Liver (tissue), 9 donors: ENCODE data around the gene PPP1R16B. TPM values are rescaled to one million over a fixed set of nuclear protein-coding genes. Genes with fewer than 3 reads are reported as not detected.
A peak's percentile ranks its signal among the peaks of the same experiment; 100 is the strongest.

Experiments used
- DNase-seq: peaks from one replicate; pipeline ENCODE4 v3.0.0-alpha.2; 2017; ENCODE audit warnings: low spot score
- H3K27ac ChIP-seq, 2 donors: one replicate each; pipeline ENCODE4 v1.7.0; 2013; ENCODE audit warnings: inconsistent platforms in 2 of 2, low read length in 2 of 2, control low read depth in 1 of 2, low read depth in 1 of 2, mild to moderate bottlenecking in 1 of 2
- H3K27me3 ChIP-seq, 4 donors: one replicate each; pipeline versions ENCODE4 v1.6.1 to v1.7.0; 2013; ENCODE audit warnings: low read length in 3 of 4, inconsistent platforms in 1 of 4, mild to moderate bottlenecking in 1 of 4, moderate library complexity in 1 of 4; ENCODE audit not compliant: control insufficient read depth in 4 of 4, insufficient read depth in 4 of 4
- H3K36me3 ChIP-seq, 4 donors: one replicate each; pipeline versions ENCODE4 v1.6.1 to v1.7.0; 2013; ENCODE audit warnings: low read length in 3 of 4, mild to moderate bottlenecking in 3 of 4, low read depth in 1 of 4, moderate library complexity in 1 of 4; ENCODE audit not compliant: control insufficient read depth in 4 of 4, insufficient read depth in 3 of 4
- H3K4me1 ChIP-seq, 4 donors: one replicate each; pipeline versions ENCODE4 v1.6.1 to v1.7.0; 2013; ENCODE audit warnings: low read length in 3 of 4, mild to moderate bottlenecking in 3 of 4, moderate library complexity in 1 of 4; ENCODE audit not compliant: control insufficient read depth in 4 of 4, insufficient read depth in 4 of 4
- H3K4me3 ChIP-seq, 3 donors: one replicate each; pipeline versions ENCODE4 v1.6.1 to v1.7.0; 2013; ENCODE audit warnings: low read length in 3 of 3, control low read depth in 1 of 3, low read depth in 1 of 3, mild to moderate bottlenecking in 1 of 3
- H3K9ac ChIP-seq, 2 donors: one replicate each; pipeline ENCODE4 v1.7.0; 2013; ENCODE audit warnings: low read length in 2 of 2, mild to moderate bottlenecking in 2 of 2, moderate library complexity in 2 of 2, control low read depth in 1 of 2, low read depth in 1 of 2
- H3K9me3 ChIP-seq, 4 donors: one replicate each; pipeline versions ENCODE4 v1.6.1 to v1.7.0; 2013; ENCODE audit warnings: low read length in 3 of 4; ENCODE audit not compliant: control insufficient read depth in 4 of 4
- FOXA2 ChIP-seq: IDR thresholded peaks from 2 replicates; pipeline ENCODE4 v1.6.1; 2016; ENCODE audit warnings: antibody characterized with exemption
- GABPA ChIP-seq, 2 donors: IDR thresholded peaks in 1 of 2; conservative IDR thresholded peaks in 1 of 2; 2 replicates each; pipeline ENCODE4 v1.6.1; 2016; ENCODE audit warnings: antibody characterized with exemption in 2 of 2, mild to moderate bottlenecking in 1 of 2, moderate library complexity in 1 of 2
- HNF4G ChIP-seq: IDR thresholded peaks from 2 replicates; pipeline ENCODE4 v1.6.1; 2016; ENCODE audit warnings: antibody characterized with exemption
- JUND ChIP-seq, 2 donors: IDR thresholded peaks; 2 replicates each; pipeline ENCODE4 v1.6.1; 2016; ENCODE audit warnings: antibody characterized with exemption in 2 of 2
- RAD21 ChIP-seq, 2 donors: IDR thresholded peaks; 2 replicates each; pipeline ENCODE4 v1.6.1; 2016; ENCODE audit warnings: antibody characterized with exemption in 2 of 2, mild to moderate bottlenecking in 2 of 2
- RXRA ChIP-seq, 2 donors: IDR thresholded peaks; 2 replicates each; pipeline ENCODE4 v1.6.1; 2017 to 2018; ENCODE audit warnings: antibody characterized with exemption in 2 of 2, mild to moderate bottlenecking in 1 of 2
- SP1 ChIP-seq: IDR thresholded peaks from 2 replicates; pipeline ENCODE4 v1.6.1; 2018; ENCODE audit warnings: antibody characterized with exemption, mild to moderate bottlenecking
- TAF1 ChIP-seq: conservative IDR thresholded peaks from 2 replicates; pipeline ENCODE4 v1.6.1; 2016; ENCODE audit warnings: antibody characterized with exemption, mild to moderate bottlenecking
- YY1 ChIP-seq: IDR thresholded peaks from 2 replicates; pipeline ENCODE4 v1.6.1; 2016; ENCODE audit warnings: antibody characterized with exemption, mild to moderate bottlenecking
- WGBS: extraction: QIAGEN DNeasy Blood & Tissue Kit; methylation state at CpG from one replicate; pipeline ENCODE4 v1.1.7; 2013; 5-methylcytosine and 5-hydroxymethylcytosine counted together
- polyA plus RNA-seq, 2 donors: library from polyadenylated mRNA; stranded (reverse) in 1 of 2; unstranded in 1 of 2; fragments of 200-250 nt in 1 of 2; fragments of >200 nt in 1 of 2; fragmentation: Nextera tagmentation in 1 of 2; extraction: Ambion mirVana in 1 of 2; gene quantifications; one replicate each; pipeline versions ENCODE4 v1.2.1 to v1.2.3, GENCODE V29; 2013 to 2015
- total RNA-seq, 2 donors: library from RNA; depleted of rRNA; stranded (reverse); fragments of >200 nt; gene quantifications; one replicate each; pipeline ENCODE4 v1.2.3, GENCODE V29; 2014
- TF ChIP-seq, protein P1 (sequence below): IDR thresholded peaks from 2 replicates; pipeline ENCODE4 v1.6.1; 2016; ENCODE audit warnings: antibody characterized with exemption
- TF ChIP-seq, protein P2 (sequence below): fragments of 150-350 bp; IDR thresholded peaks from 2 replicates; pipeline ENCODE4 v1.5.1; 2017; ENCODE audit warnings: improper control_type of control experiment, low read depth, low read length; ENCODE audit not compliant: missing input control
- TF ChIP-seq, protein P3 (sequence below): IDR thresholded peaks from 2 replicates; pipeline ENCODE4 v1.6.1; 2016; ENCODE audit warnings: antibody characterized with exemption
- TF ChIP-seq, protein P4 (sequence below): IDR thresholded peaks from 2 replicates; pipeline ENCODE4 v1.6.1; 2016; ENCODE audit warnings: antibody characterized with exemption
- TF ChIP-seq, protein P5 (sequence below): IDR thresholded peaks from 2 replicates; pipeline ENCODE4 v1.6.1; 2016; ENCODE audit warnings: antibody characterized with exemption, mild to moderate bottlenecking
- donor health status: healthy.
- donor health status: healthy.
- donor health status: healthy.
- donor health status: healthy.
- donor health status: healthy.

Gene PPP1R16B
- total and polyA plus RNA-seq, 4 donors, result 0.84 to 5.7 (median 1.2) TPM

DNA sequence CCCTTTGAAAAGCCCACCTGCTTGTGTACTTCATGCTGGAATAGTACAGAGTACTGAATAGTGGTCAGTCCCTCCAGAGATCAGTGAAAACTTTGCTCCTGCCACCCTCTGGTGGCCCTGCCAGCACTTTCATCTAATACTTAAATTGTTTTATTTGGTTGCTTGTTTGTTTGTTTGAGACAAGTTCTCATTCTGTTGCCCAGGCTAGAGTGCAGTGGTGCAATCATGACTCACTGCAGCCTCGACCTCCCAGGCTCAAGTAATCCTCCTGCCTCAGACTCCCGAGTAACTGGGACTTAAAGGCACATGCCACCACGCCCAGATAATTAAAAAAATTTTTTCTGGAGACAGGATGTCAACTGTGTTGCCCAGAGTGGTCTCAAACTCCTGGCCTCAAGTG lies 129.8 kb downstream of the PPP1R16B start:
- no peaks in the 10 kb centered on the region for H3K36me3 ChIP-seq
- no peaks in the 10 kb centered on the region for H3K4me1 ChIP-seq
- H3K27me3 ChIP-seq, result no peaks in the 10 kb centered on the region
- no peak for DNase-seq
- no peak overlapping the region for H3K9ac ChIP-seq
- H3K4me3 ChIP-seq, result no peak overlapping the region
- no peaks in the 10 kb centered on the region for H3K9me3 ChIP-seq
- TF ChIP-seq, protein P1, sequence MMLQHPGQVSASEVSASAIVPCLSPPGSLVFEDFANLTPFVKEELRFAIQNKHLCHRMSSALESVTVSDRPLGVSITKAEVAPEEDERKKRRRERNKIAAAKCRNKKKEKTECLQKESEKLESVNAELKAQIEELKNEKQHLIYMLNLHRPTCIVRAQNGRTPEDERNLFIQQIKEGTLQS, result peak; percentile 36
- TF ChIP-seq RAD21 (IDR thresholded peaks at IDR 0.05), result peak; percentile 56 to 67
- peak in 1 of 2 donors; percentile 42 for TF ChIP-seq JUND (IDR thresholded peaks at IDR 0.05)
- TF ChIP-seq, protein P2, sequence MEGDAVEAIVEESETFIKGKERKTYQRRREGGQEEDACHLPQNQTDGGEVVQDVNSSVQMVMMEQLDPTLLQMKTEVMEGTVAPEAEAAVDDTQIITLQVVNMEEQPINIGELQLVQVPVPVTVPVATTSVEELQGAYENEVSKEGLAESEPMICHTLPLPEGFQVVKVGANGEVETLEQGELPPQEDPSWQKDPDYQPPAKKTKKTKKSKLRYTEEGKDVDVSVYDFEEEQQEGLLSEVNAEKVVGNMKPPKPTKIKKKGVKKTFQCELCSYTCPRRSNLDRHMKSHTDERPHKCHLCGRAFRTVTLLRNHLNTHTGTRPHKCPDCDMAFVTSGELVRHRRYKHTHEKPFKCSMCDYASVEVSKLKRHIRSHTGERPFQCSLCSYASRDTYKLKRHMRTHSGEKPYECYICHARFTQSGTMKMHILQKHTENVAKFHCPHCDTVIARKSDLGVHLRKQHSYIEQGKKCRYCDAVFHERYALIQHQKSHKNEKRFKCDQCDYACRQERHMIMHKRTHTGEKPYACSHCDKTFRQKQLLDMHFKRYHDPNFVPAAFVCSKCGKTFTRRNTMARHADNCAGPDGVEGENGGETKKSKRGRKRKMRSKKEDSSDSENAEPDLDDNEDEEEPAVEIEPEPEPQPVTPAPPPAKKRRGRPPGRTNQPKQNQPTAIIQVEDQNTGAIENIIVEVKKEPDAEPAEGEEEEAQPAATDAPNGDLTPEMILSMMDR, result peak; percentile 27
- TF ChIP-seq YY1, result no peak
- no peak overlapping the region for H3K27ac ChIP-seq
- 70% methylated on average over 3 of the region's 3 CpGs for WGBS

DNA sequence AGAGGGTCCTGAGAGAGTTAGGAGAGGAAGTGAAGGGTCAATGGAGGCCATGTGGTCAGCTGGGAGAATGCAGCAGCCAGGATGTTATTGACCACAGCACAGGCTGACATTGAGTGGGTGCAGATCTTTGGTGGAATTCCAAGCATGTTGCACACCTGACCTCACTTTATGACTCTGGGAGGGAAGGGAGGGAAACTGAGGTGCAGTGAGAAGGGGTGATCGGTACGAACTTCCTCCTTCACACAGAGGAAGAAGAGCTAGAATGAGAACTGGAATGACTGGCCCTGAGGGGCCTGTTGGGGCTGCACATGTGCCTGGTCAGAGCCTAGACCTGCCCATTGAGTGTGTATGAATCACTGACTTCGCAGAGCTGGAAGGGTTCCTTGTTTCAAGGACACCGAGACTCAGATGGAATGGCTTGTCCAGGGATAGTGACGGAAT lies 130.5 kb downstream of the PPP1R16B start:
- DNase-seq, result no peak
- WGBS, result 94% methylated on average over 5 of the region's 5 CpGs
- TF ChIP-seq TAF1 (no peak), FOXA2 (no peak), HNF4G (no peak)

DNA sequence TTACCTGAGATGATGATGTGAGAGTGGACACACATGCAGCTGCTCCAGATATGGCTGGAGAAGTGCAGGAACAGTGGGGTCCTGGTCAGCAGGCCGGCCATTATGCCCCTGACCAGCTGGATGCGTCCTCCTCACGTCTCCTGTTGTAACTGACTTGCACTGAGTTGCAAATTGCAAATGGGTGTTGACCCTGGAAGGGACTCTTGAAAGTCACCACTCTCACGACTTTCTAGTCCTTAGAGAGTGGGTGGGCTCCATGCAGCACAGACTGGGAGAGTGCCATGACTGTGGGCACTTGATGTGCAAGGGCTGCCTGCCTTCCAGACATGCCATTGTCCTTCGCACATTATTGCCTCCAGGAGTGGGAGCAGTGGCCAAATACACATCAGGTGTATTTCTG lies 131.5 kb downstream of the PPP1R16B start:
- Histone ChIP-seq H3K4me1 (no peaks in the 10 kb centered on the region), H3K27me3 (no peaks in the 10 kb centered on the region), H3K36me3 (no peaks in the 10 kb centered on the region), H3K4me3 (no peak overlapping the region), H3K9me3 (no peaks in the 10 kb centered on the region), H3K9ac (no peak overlapping the region), H3K27ac (no peak overlapping the region)
- WGBS, result 97% methylated on average over 5 of the region's 5 CpGs
- TF ChIP-seq, protein P3, sequence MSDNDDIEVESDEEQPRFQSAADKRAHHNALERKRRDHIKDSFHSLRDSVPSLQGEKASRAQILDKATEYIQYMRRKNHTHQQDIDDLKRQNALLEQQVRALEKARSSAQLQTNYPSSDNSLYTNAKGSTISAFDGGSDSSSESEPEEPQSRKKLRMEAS, result no peak
- TF ChIP-seq GABPA (IDR thresholded peaks at IDR 0.05 in 1 of 2, conservative IDR thresholded peaks at IDR 0.05 in 1 of 2) (no peak), SP1 (no peak), HNF4G (no peak), RXRA (IDR thresholded peaks at IDR 0.05) (no peak)
- TF ChIP-seq, protein P4, sequence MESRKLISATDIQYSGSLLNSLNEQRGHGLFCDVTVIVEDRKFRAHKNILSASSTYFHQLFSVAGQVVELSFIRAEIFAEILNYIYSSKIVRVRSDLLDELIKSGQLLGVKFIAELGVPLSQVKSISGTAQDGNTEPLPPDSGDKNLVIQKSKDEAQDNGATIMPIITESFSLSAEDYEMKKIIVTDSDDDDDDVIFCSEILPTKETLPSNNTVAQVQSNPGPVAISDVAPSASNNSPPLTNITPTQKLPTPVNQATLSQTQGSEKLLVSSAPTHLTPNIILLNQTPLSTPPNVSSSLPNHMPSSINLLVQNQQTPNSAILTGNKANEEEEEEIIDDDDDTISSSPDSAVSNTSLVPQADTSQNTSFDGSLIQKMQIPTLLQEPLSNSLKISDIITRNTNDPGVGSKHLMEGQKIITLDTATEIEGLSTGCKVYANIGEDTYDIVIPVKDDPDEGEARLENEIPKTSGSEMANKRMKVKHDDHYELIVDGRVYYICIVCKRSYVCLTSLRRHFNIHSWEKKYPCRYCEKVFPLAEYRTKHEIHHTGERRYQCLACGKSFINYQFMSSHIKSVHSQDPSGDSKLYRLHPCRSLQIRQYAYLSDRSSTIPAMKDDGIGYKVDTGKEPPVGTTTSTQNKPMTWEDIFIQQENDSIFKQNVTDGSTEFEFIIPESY, result no peak
- TF ChIP-seq, protein P2, result no peak
- TF ChIP-seq, protein P5, sequence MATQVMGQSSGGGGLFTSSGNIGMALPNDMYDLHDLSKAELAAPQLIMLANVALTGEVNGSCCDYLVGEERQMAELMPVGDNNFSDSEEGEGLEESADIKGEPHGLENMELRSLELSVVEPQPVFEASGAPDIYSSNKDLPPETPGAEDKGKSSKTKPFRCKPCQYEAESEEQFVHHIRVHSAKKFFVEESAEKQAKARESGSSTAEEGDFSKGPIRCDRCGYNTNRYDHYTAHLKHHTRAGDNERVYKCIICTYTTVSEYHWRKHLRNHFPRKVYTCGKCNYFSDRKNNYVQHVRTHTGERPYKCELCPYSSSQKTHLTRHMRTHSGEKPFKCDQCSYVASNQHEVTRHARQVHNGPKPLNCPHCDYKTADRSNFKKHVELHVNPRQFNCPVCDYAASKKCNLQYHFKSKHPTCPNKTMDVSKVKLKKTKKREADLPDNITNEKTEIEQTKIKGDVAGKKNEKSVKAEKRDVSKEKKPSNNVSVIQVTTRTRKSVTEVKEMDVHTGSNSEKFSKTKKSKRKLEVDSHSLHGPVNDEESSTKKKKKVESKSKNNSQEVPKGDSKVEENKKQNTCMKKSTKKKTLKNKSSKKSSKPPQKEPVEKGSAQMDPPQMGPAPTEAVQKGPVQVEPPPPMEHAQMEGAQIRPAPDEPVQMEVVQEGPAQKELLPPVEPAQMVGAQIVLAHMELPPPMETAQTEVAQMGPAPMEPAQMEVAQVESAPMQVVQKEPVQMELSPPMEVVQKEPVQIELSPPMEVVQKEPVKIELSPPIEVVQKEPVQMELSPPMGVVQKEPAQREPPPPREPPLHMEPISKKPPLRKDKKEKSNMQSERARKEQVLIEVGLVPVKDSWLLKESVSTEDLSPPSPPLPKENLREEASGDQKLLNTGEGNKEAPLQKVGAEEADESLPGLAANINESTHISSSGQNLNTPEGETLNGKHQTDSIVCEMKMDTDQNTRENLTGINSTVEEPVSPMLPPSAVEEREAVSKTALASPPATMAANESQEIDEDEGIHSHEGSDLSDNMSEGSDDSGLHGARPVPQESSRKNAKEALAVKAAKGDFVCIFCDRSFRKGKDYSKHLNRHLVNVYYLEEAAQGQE, result no peak
- DNase-seq, result no peak

More for the DNA sequence above, 130.5 kb downstream of the PPP1R16B start:
- Histone ChIP-seq H3K9ac (no peak overlapping the region), H3K9me3 (no peaks in the 10 kb centered on the region), H3K4me1 (no peaks in the 10 kb centered on the region), H3K36me3 (no peaks in the 10 kb centered on the region), H3K27me3 (no peaks in the 10 kb centered on the region), H3K4me3 (no peak overlapping the region), H3K27ac (no peak overlapping the region)
